Glutamatergic neuron (in vitro differentiated cells): ENCODE results near the gene COL4A6. TPM values are rescaled to one million over a fixed set of nuclear protein-coding genes. Genes with fewer than 3 reads are reported as not detected.

ENCODE experiments used
- DNase-seq: peaks from one replicate; pipeline ENCODE4 v3.0.0; 2022
- H3K27ac Mint-ChIP-seq: one replicate; pipeline ENCODE4 v1.8.0; 2020; ENCODE audit warnings: mild to moderate bottlenecking, mixed read lengths, inconsistent platforms; ENCODE audit not compliant: unreplicated experiment
- H3K27me3 Mint-ChIP-seq: one replicate; pipeline ENCODE4 v1.8.0; 2020; ENCODE audit warnings: mild to moderate bottlenecking, moderate library complexity, mixed read lengths, inconsistent platforms; ENCODE audit not compliant: unreplicated experiment
- H3K36me3 Mint-ChIP-seq: one replicate; pipeline ENCODE4 v1.8.0; 2020; ENCODE audit warnings: mild to moderate bottlenecking, mixed read lengths, inconsistent platforms; ENCODE audit not compliant: unreplicated experiment
- H3K4me1 Mint-ChIP-seq: one replicate; pipeline ENCODE4 v1.8.0; 2020; ENCODE audit warnings: mild to moderate bottlenecking, low read depth, mixed read lengths, inconsistent platforms; ENCODE audit not compliant: unreplicated experiment
- H3K4me3 Mint-ChIP-seq: one replicate; pipeline ENCODE4 v1.8.0; 2020; ENCODE audit warnings: mild to moderate bottlenecking, mixed read lengths, inconsistent platforms; ENCODE audit not compliant: unreplicated experiment
- H3K9me3 Mint-ChIP-seq: one replicate; pipeline ENCODE4 v1.8.0; 2020; ENCODE audit warnings: mild to moderate bottlenecking, moderate library complexity, mixed read lengths, inconsistent platforms; ENCODE audit not compliant: unreplicated experiment
- CTCF ChIP-seq: fragments of 200-600 bp; sonication (generic); IDR thresholded peaks from one replicate; pipeline ENCODE4 v1.5.0; 2021; ENCODE audit not compliant: partially characterized antibody, unreplicated experiment
- total RNA-seq: library from RNA; stranded (reverse); fragmentation: NEBNext Ultra II Directional; extraction: Animal tissue kit (Norgen Biotek cat#: 25700); gene quantifications from one replicate; pipeline ENCODE4 v1.2.1, GENCODE V29; 2021; ENCODE audit not compliant: unreplicated experiment

The COL4A6 gene
- total RNA-seq, 1 donor from 2014 or later, result 0.05 TPM

GRCh38 chrX:108332281-108332680, 105.9 kb downstream of the COL4A6 start:
- Mint-ChIP-seq H3K4me1 (no peaks in the 10 kb centered on the region), H3K27me3 (no peaks in the 10 kb centered on the region), H3K27ac (no peak overlapping the region), H3K36me3 (no peaks in the 10 kb centered on the region), H3K4me3 (no peak overlapping the region), H3K9me3 (no peaks in the 10 kb centered on the region)
- no peak for DNase-seq
- no peak for TF ChIP-seq CTCF

- no peak overlapping the region for H3K4me3 Mint-ChIP-seq
- TF ChIP-seq CTCF, result no peak
- H3K9me3 Mint-ChIP-seq, result no peaks in the 10 kb centered on the region
- no peaks in the 10 kb centered on the region for H3K4me1 Mint-ChIP-seq
- H3K36me3 Mint-ChIP-seq, result no peaks in the 10 kb centered on the region
- H3K27ac Mint-ChIP-seq, result no peak overlapping the region
- DNase-seq, result no peak
- no peaks in the 10 kb centered on the region for H3K27me3 Mint-ChIP-seq
Measured at GRCh38 chrX:108331126-108331909, 106.9 kb downstream of the COL4A6 start.

GRCh38 chrX:108323751-108324150, 114.5 kb downstream of the COL4A6 start:
- no peaks in the 10 kb centered on the region for H3K4me1 Mint-ChIP-seq
- H3K36me3 Mint-ChIP-seq, result no peaks in the 10 kb centered on the region
- H3K27me3 Mint-ChIP-seq, result no peaks in the 10 kb centered on the region
- DNase-seq, result no peak
- H3K9me3 Mint-ChIP-seq, result no peaks in the 10 kb centered on the region
- H3K4me3 Mint-ChIP-seq, result no peak overlapping the region
- no peak overlapping the region for H3K27ac Mint-ChIP-seq
- TF ChIP-seq CTCF, result no peak

- Mint-ChIP-seq H3K4me3 (no peak overlapping the region), H3K27me3 (no peaks in the 10 kb centered on the region), H3K4me1 (no peaks in the 10 kb centered on the region), H3K27ac (no peak overlapping the region), H3K36me3 (no peaks in the 10 kb centered on the region), H3K9me3 (no peaks in the 10 kb centered on the region)
- no peak for TF ChIP-seq CTCF
- no peak for DNase-seq
Measured at GRCh38 chrX:108322234-108322633, 116.0 kb downstream of the COL4A6 start.

GRCh38 chrX:108316456-108316855, 121.8 kb downstream of the COL4A6 start:
- Mint-ChIP-seq H3K4me3 (no peak overlapping the region), H3K4me1 (no peaks in the 10 kb centered on the region)

More at GRCh38 chrX:108316456-108316855, 121.8 kb downstream of the COL4A6 start:
- Mint-ChIP-seq H3K36me3 (no peaks in the 10 kb centered on the region), H3K27me3 (no peaks in the 10 kb centered on the region), H3K9me3 (peaks cover 2% of the 10 kb centered on the region), H3K27ac (no peak overlapping the region)
- no peak for DNase-seq
- TF ChIP-seq CTCF, result no peak
